Measurements from ENCODE around the gene SCO2. TPM values are rescaled to one million over a fixed set of nuclear protein-coding genes. Genes with fewer than 3 reads are reported as not detected.
"Not testable (repeated sequence)": the region's sequence is repeated elsewhere in the genome, so short reads cannot be mapped to it uniquely, and the experiment has no call there.

The SCO2 gene
- total RNA-seq, 1 donor from 2014 or later, result 1.9 TPM

GRCh38 chr22:50523806-50524675 is 1.4 kb downstream of the SCO2 start:
- no peak for ATAC-seq
- DNase-seq (ENCODE audit: low spot score), result peak; percentile 64
- intact Hi-C loops (cut with DNase I), result no loop called here

GRCh38 chr22:50523458-50523805 is 2.0 kb downstream of the SCO2 start:
- no peak for DNase-seq (ENCODE audit: low spot score)
- ATAC-seq, result no peak
- intact Hi-C loops (cut with DNase I), result no loop called here

- DNase-seq (ENCODE audit: low spot score) (no peak), ATAC-seq (no peak)
- intact Hi-C loops (cut with DNase I), result no loop called here
These were observed 2.5 kb downstream of the SCO2 start for GRCh38 chr22:50522806-50523438.

GRCh38 chr22:50522208-50522805 is 3.1 kb downstream of the SCO2 start:
- no peak for DNase-seq (ENCODE audit: low spot score)
- intact Hi-C loops (cut with DNase I), result no loop called here
- ATAC-seq, result no peak

GRCh38 chr22:50521710-50522109 is 3.7 kb downstream of the SCO2 start:
- ATAC-seq (no peak), DNase-seq (ENCODE audit: low spot score) (no peak)
- intact Hi-C loops (cut with DNase I), result no loop called here

- DNase-seq (ENCODE audit: low spot score) (no peak), ATAC-seq (no peak)
- intact Hi-C loops (cut with DNase I), result no loop called here
These were observed 4.5 kb downstream of the SCO2 start for GRCh38 chr22:50520826-50521453.

- intact Hi-C loops (cut with DNase I); DNase-seq (ENCODE audit: low spot score); ATAC-seq: not testable (repeated sequence)
These were observed 5.2 kb downstream of the SCO2 start for GRCh38 chr22:50520184-50520583.

GRCh38 chr22:50519151-50519550 is 6.2 kb downstream of the SCO2 start:
- no peak for DNase-seq (ENCODE audit: low spot score)
- intact Hi-C loops (cut with DNase I), result no loop called here
- ATAC-seq, result no peak

- ATAC-seq (no peak), DNase-seq (ENCODE audit: low spot score) (no peak)
- intact Hi-C loops (cut with DNase I), result no loop called here
These were observed 6.8 kb downstream of the SCO2 start for GRCh38 chr22:50518606-50519005.

- no peak for ATAC-seq
- intact Hi-C loops (cut with DNase I), result no loop called here
- no peak for DNase-seq (ENCODE audit: low spot score)
These were observed 7.7 kb downstream of the SCO2 start for GRCh38 chr22:50517495-50518260.

GRCh38 chr22:50516891-50517290 is 8.5 kb downstream of the SCO2 start:
- no peak for ATAC-seq
- intact Hi-C loops (cut with DNase I), result no loop called here
- DNase-seq (ENCODE audit: low spot score), result no peak

GRCh38 chr22:50516068-50516467 is 9.3 kb downstream of the SCO2 start:
- ATAC-seq (no peak), DNase-seq (ENCODE audit: low spot score) (no peak)
- intact Hi-C loops (cut with DNase I), result no loop called here

- no peak for ATAC-seq
- intact Hi-C loops (cut with DNase I), result no loop called here
- no peak for DNase-seq (ENCODE audit: low spot score)
These were observed 12.2 kb downstream of the SCO2 start for GRCh38 chr22:50513175-50513574.

GRCh38 chr22:50508897-50509296 is 16.5 kb downstream of the SCO2 start:
- ATAC-seq, result no peak
- intact Hi-C loops (cut with DNase I), result loop anchor here (10.0 kb wide), 1 partner anchor 264 kb away; the partner anchor contains the start of gene TUBGCP6

GRCh38 chr22:50507991-50508884 is 17.2 kb downstream of the SCO2 start, which contains the start of gene NCAPH2:
Gene NCAPH2, plus strand, starts transcription at chr22:50508224. Its CDS starts 114 bp downstream, at chr22:50508338.
- peak; percentile 99 for DNase-seq (ENCODE audit: low spot score)
- peak; percentile 87 for ATAC-seq
- intact Hi-C loops (cut with DNase I), result loop anchor here (10.0 kb wide), 1 partner anchor 263 kb away; the partner anchor contains the start of gene TUBGCP6

More at GRCh38 chr22:50508897-50509296, 16.5 kb downstream of the SCO2 start:
- DNase-seq (ENCODE audit: low spot score), result no peak

GRCh38 chr22:50507421-50507990 is 17.9 kb downstream of the SCO2 start, which contains the start of gene LMF2:
Gene LMF2, minus strand, starts transcription at chr22:50507702. Its CDS starts 27 bp downstream, at chr22:50507675.
- DNase-seq (ENCODE audit: low spot score) (peak; percentile 95), ATAC-seq (peak; percentile 83)
- intact Hi-C loops (cut with DNase I), result loop anchor here (10.0 kb wide), 1 partner anchor 263 kb away; the partner anchor contains the start of gene TUBGCP6
